ENCODE data around the gene GATB. TPM values are rescaled to one million over a fixed set of nuclear protein-coding genes. Genes with fewer than 3 reads are reported as not detected.

GATB gene
- total RNA-seq, 5 donors from 2014 or later (not counting 1 experiment from before 2014, with no cell fraction given): 9.6 to 15.3 (median 12.7) TPM

- H3K4me1 Mint-ChIP-seq: peaks cover 10 to 12% (median 12%) of the 10 kb centered on the region in 3 donors
- POLR2A ChIA-PET: no interaction called here
- Histone ChIP-seq H3K9me3 (no peaks in the 10 kb centered on the region), H3K4me3 (ENCODE audit: control insufficient read depth in 1 of 2, extremely low read depth in 1 of 2, low read length in 1 of 2) (no peak overlapping the region), H3K4me1 (ENCODE audit: control insufficient read depth in 1 of 2, extremely low read depth in 1 of 2, insufficient read depth in 2 of 2, low read length in 2 of 2) (peaks cover 0 to 4% of the 10 kb centered on the region in 2 experiments), H3K27ac (ENCODE audit: low read length) (no peak overlapping the region), H3K27me3 (replicated peaks in 1 of 2; ENCODE audit: control insufficient read depth in 2 of 2, extremely low read depth in 1 of 2, insufficient read depth in 2 of 2, low read length in 1 of 2) (peaks cover 0 to 2% of the 10 kb centered on the region in 2 experiments), H3K36me3 (ENCODE audit: control insufficient read depth in 2 of 2, extremely low read depth in 1 of 2, insufficient read depth in 1 of 2, low read length in 1 of 2) (no peaks in the 10 kb centered on the region)
- H3K27ac Mint-ChIP-seq: no peak overlapping the region
- no peak overlapping the region for H3K4me3 Mint-ChIP-seq
- DNase-seq (no peak), ATAC-seq (replicated peaks in 1 of 4) (no peak)
- H3K36me3 Mint-ChIP-seq: no peaks in the 10 kb centered on the region
- 95% methylated on average over 3 of the region's 5 CpGs for whole genome bisulfite sequencing (ENCODE audit: insufficient coverage)
- H3K27me3 Mint-ChIP-seq: peaks cover 13 to 21% of the 10 kb centered on the region in 2 donors
- CTCF ChIA-PET: no interaction called here
- H3K9me3 Mint-ChIP-seq: peaks cover under 1 to 7% (median 2%) of the 10 kb centered on the region in 3 donors
These were observed 20.2 kb upstream of the GATB start for GRCh38 chr4:151781026-151781425.

GRCh38 chr4:151777471-151777870 lies 16.7 kb upstream of the GATB start:
- H3K9me3 Mint-ChIP-seq: peaks cover 11 to 33% (median 18%) of the 10 kb centered on the region in 3 donors
- Histone ChIP-seq H3K4me3 (ENCODE audit: control insufficient read depth in 1 of 2, extremely low read depth in 1 of 2, low read length in 1 of 2) (no peak overlapping the region), H3K36me3 (ENCODE audit: control insufficient read depth in 2 of 2, extremely low read depth in 1 of 2, insufficient read depth in 1 of 2, low read length in 1 of 2) (no peaks in the 10 kb centered on the region), H3K9me3 (peaks cover 4% of the 10 kb centered on the region), H3K27ac (ENCODE audit: low read length) (no peak overlapping the region), H3K4me1 (ENCODE audit: control insufficient read depth in 1 of 2, extremely low read depth in 1 of 2, insufficient read depth in 2 of 2, low read length in 2 of 2) (peaks cover 0 to 4% of the 10 kb centered on the region in 2 experiments), H3K27me3 (replicated peaks in 1 of 2; ENCODE audit: control insufficient read depth in 2 of 2, extremely low read depth in 1 of 2, insufficient read depth in 2 of 2, low read length in 1 of 2) (peaks cover 0 to 2% of the 10 kb centered on the region in 2 experiments)
- peaks cover 18 to 27% of the 10 kb centered on the region in 2 donors for H3K27me3 Mint-ChIP-seq
- H3K4me3 Mint-ChIP-seq: no peak overlapping the region
- WGBS (ENCODE audit: insufficient coverage): no CpG with 5 or more reads among the region's 1 CpG
- ChIA-PET POLR2A (interaction anchor here in 1 of 2 donors (0.5 kb wide), 1 partner anchor 10 kb away, joined by 6 read pairs; no protein-coding TSS in a partner anchor), CTCF (no interaction called here)
- ATAC-seq (replicated peaks in 1 of 4) (no peak), DNase-seq (no peak)
- H3K4me1 Mint-ChIP-seq: peaks cover 8% of the 10 kb centered on the region in 3 donors
- H3K36me3 Mint-ChIP-seq: no peaks in the 10 kb centered on the region
- no peak overlapping the region for H3K27ac Mint-ChIP-seq

- H3K27me3 ChIP-seq (replicated peaks in 1 of 2; ENCODE audit: control insufficient read depth in 2 of 2, extremely low read depth in 1 of 2, insufficient read depth in 2 of 2, low read length in 1 of 2): no peaks in the 10 kb centered on the region
- no peaks in the 10 kb centered on the region for H3K36me3 ChIP-seq (ENCODE audit: control insufficient read depth in 2 of 2, extremely low read depth in 1 of 2, insufficient read depth in 1 of 2, low read length in 1 of 2)
- Mint-ChIP-seq H3K4me1 (no peaks in the 10 kb centered on the region), H3K36me3 (no peaks in the 10 kb centered on the region), H3K27ac (no peak overlapping the region), H3K27me3 (peaks cover 20 to 30% of the 10 kb centered on the region in 2 donors), H3K4me3 (no peak overlapping the region), H3K9me3 (peaks cover 11 to 34% (median 18%) of the 10 kb centered on the region in 3 donors)
- ChIA-PET CTCF (no interaction called here), POLR2A (interaction anchor here (0.5 to 0.7 kb wide), 2 partner anchors 200 to 831 kb away, joined by 3 read pairs; no protein-coding TSS in a partner anchor)
- no peaks in the 10 kb centered on the region for H3K4me1 ChIP-seq (ENCODE audit: control insufficient read depth in 1 of 2, extremely low read depth in 1 of 2, insufficient read depth in 2 of 2, low read length in 2 of 2)
- DNase-seq (no peak), ATAC-seq (replicated peaks in 1 of 4) (no peak)
- H3K4me3 ChIP-seq (ENCODE audit: control insufficient read depth in 1 of 2, extremely low read depth in 1 of 2, low read length in 1 of 2): no peak overlapping the region
- H3K27ac ChIP-seq (ENCODE audit: low read length): no peak overlapping the region
- peaks cover 4% of the 10 kb centered on the region for H3K9me3 ChIP-seq
These were observed 13.5 kb upstream of the GATB start for GRCh38 chr4:151774324-151774723.

GRCh38 chr4:151772274-151772673 lies 11.5 kb upstream of the GATB start:
- H3K4me1 ChIP-seq (ENCODE audit: control insufficient read depth in 1 of 2, extremely low read depth in 1 of 2, insufficient read depth in 2 of 2, low read length in 2 of 2): no peaks in the 10 kb centered on the region
- Mint-ChIP-seq H3K27ac (no peak overlapping the region), H3K4me3 (no peak overlapping the region), H3K27me3 (peaks cover 20 to 30% of the 10 kb centered on the region in 2 donors), H3K9me3 (peaks cover 11 to 34% (median 18%) of the 10 kb centered on the region in 3 donors), H3K36me3 (no peaks in the 10 kb centered on the region), H3K4me1 (no peaks in the 10 kb centered on the region)
- no peak overlapping the region for H3K4me3 ChIP-seq (ENCODE audit: control insufficient read depth in 1 of 2, extremely low read depth in 1 of 2, low read length in 1 of 2)
- peaks cover 4% of the 10 kb centered on the region for H3K9me3 ChIP-seq
- WGBS (ENCODE audit: insufficient coverage): 96% methylated on average over 3 of the region's 3 CpGs
- POLR2A ChIA-PET: no interaction called here
- ATAC-seq (replicated peaks in 1 of 4) (no peak), DNase-seq (no peak)
- no peak overlapping the region for H3K27ac ChIP-seq (ENCODE audit: low read length)
- no peaks in the 10 kb centered on the region for H3K27me3 ChIP-seq (replicated peaks in 1 of 2; ENCODE audit: control insufficient read depth in 2 of 2, extremely low read depth in 1 of 2, insufficient read depth in 2 of 2, low read length in 1 of 2)
- H3K36me3 ChIP-seq (ENCODE audit: control insufficient read depth in 2 of 2, extremely low read depth in 1 of 2, insufficient read depth in 1 of 2, low read length in 1 of 2): no peaks in the 10 kb centered on the region
- CTCF ChIA-PET: no interaction called here

- Histone ChIP-seq H3K36me3 (ENCODE audit: control insufficient read depth in 2 of 2, extremely low read depth in 1 of 2, insufficient read depth in 1 of 2, low read length in 1 of 2) (no peaks in the 10 kb centered on the region), H3K27ac (ENCODE audit: low read length) (no peak overlapping the region), H3K4me1 (ENCODE audit: control insufficient read depth in 1 of 2, extremely low read depth in 1 of 2, insufficient read depth in 2 of 2, low read length in 2 of 2) (no peaks in the 10 kb centered on the region), H3K9me3 (peaks cover 4% of the 10 kb centered on the region), H3K27me3 (replicated peaks in 1 of 2; ENCODE audit: control insufficient read depth in 2 of 2, extremely low read depth in 1 of 2, insufficient read depth in 2 of 2, low read length in 1 of 2) (peaks cover 0 to 2% of the 10 kb centered on the region in 2 experiments), H3K4me3 (ENCODE audit: control insufficient read depth in 1 of 2, extremely low read depth in 1 of 2, low read length in 1 of 2) (no peak overlapping the region)
- Mint-ChIP-seq H3K4me3 (no peak overlapping the region), H3K27me3 (peaks cover 14 to 24% of the 10 kb centered on the region in 2 donors), H3K4me1 (no peaks in the 10 kb centered on the region), H3K27ac (no peak overlapping the region), H3K9me3 (peaks cover 11 to 34% (median 15%) of the 10 kb centered on the region in 3 donors), H3K36me3 (no peaks in the 10 kb centered on the region)
- CTCF ChIA-PET: no interaction called here
- WGBS (ENCODE audit: insufficient coverage): 58% methylated on average over 2 of the region's 5 CpGs
- no peak for DNase-seq
- no peak for ATAC-seq (replicated peaks in 1 of 4)
- POLR2A ChIA-PET: no interaction called here
These were observed 10.9 kb upstream of the GATB start for GRCh38 chr4:151771664-151772063.

- Mint-ChIP-seq H3K9me3 (peaks cover 8 to 24% (median 8%) of the 10 kb centered on the region in 3 donors), H3K36me3 (no peaks in the 10 kb centered on the region), H3K4me1 (no peaks in the 10 kb centered on the region), H3K27ac (no peak overlapping the region), H3K4me3 (no peak overlapping the region), H3K27me3 (peaks cover 8 to 12% of the 10 kb centered on the region in 2 donors)
- H3K27me3 ChIP-seq (replicated peaks in 1 of 2; ENCODE audit: control insufficient read depth in 2 of 2, extremely low read depth in 1 of 2, insufficient read depth in 2 of 2, low read length in 1 of 2): peaks cover 0 to 3% of the 10 kb centered on the region in 2 experiments
- no peaks in the 10 kb centered on the region for H3K4me1 ChIP-seq (ENCODE audit: control insufficient read depth in 1 of 2, extremely low read depth in 1 of 2, insufficient read depth in 2 of 2, low read length in 2 of 2)
- no peak overlapping the region for H3K4me3 ChIP-seq (ENCODE audit: control insufficient read depth in 1 of 2, extremely low read depth in 1 of 2, low read length in 1 of 2)
- ChIA-PET CTCF (interaction anchor here in 1 of 2 donors (0.6 kb wide), 1 partner anchor 1375 kb away, joined by 3 read pairs; no protein-coding TSS in a partner anchor), POLR2A (no interaction called here)
- peaks cover 4% of the 10 kb centered on the region for H3K9me3 ChIP-seq
- no peaks in the 10 kb centered on the region for H3K36me3 ChIP-seq (ENCODE audit: control insufficient read depth in 2 of 2, extremely low read depth in 1 of 2, insufficient read depth in 1 of 2, low read length in 1 of 2)
- no peak overlapping the region for H3K27ac ChIP-seq (ENCODE audit: low read length)
- WGBS (ENCODE audit: insufficient coverage): no CpG with 5 or more reads among the region's 1 CpG
- DNase-seq (no peak), ATAC-seq (replicated peaks in 1 of 4) (no peak)
These were observed 9.3 kb upstream of the GATB start for GRCh38 chr4:151770154-151770553.

All from T-cell (primary cell).